IMR-90 (cell line): ENCODE data around the gene PTPRN2. TPM values are rescaled to one million over a fixed set of nuclear protein-coding genes. Genes with fewer than 3 reads are reported as not detected.

ENCODE experiments used
- ATAC-seq: fragments of 200-7000 bp; cut with Tn5 transposase; 2 replicates; pipeline ENCODE4 v1.9.1; 2020; ENCODE audit warnings: low read depth, mild to moderate bottlenecking, moderate library complexity
- BruUV-seq: library from RNA; stranded (reverse); fragments of 400-500 nt; replicated peaks from 2 replicates; lab custom pipeline; 2021; lab: Mats Ljungman, UMichigan
- CTCF ChIA-PET: fragments of 300-600 bp; formaldehyde crosslinking; extraction: SDS; loops from one replicate; lab custom pipeline; 2021; ENCODE audit warnings: antibody characterized with exemption; lab: Yijun Ruan, JAX
- POLR2A ChIA-PET: fragments of 300-600 bp; sonication (Branson Sonifier 250); formaldehyde crosslinking; loops from one replicate; lab custom pipeline; 2022; ENCODE audit warnings: antibody characterized with exemption; ENCODE audit not compliant: unreplicated experiment; lab: Charles Lee
- DNase-seq: peaks from one replicate; pipeline ENCODE4 v3.0.0; 2013
- H2AFZ ChIP-seq: replicated peaks from 2 replicates; pipeline ENCODE3; 2013; ENCODE audit warnings: low read length, mild to moderate bottlenecking; ENCODE audit not compliant: poor library complexity
- H2AK5ac ChIP-seq: 2 replicates; pipeline ENCODE4 v1.6.1; 2013; ENCODE audit warnings: low read depth, low read length, inconsistent platforms
- H2AK9ac ChIP-seq: replicated peaks from 2 replicates; pipeline ENCODE3; 2013; ENCODE audit warnings: mild to moderate bottlenecking, low read depth, low read length, moderate library complexity; ENCODE audit not compliant: poor library complexity
- H2BK120ac ChIP-seq: 2 replicates; pipeline ENCODE4 v1.6.1; 2013; ENCODE audit warnings: low read depth, low read length, inconsistent platforms
- H2BK15ac ChIP-seq: 3 replicates; pipeline ENCODE4 v1.6.1; 2013; ENCODE audit warnings: low read depth, low read length, inconsistent platforms
- H2BK20ac ChIP-seq: 2 replicates; pipeline ENCODE4 v1.6.1; 2013; ENCODE audit warnings: low read depth, mild to moderate bottlenecking, inconsistent platforms, low read length, moderate library complexity
- H2BK5ac ChIP-seq: 2 replicates; pipeline ENCODE4 v1.6.1; 2013; ENCODE audit warnings: mild to moderate bottlenecking, low read depth, low read length, inconsistent platforms; ENCODE audit not compliant: poor library complexity, severe bottlenecking
- H3K14ac ChIP-seq: replicated peaks from 2 replicates; pipeline ENCODE4 v1.6.1; 2013; ENCODE audit warnings: low read depth, low read length, inconsistent platforms
- H3K18ac ChIP-seq: 2 replicates; pipeline ENCODE4 v1.6.1; 2013; ENCODE audit warnings: low read depth, low read length, control low read depth
- H3K23ac ChIP-seq: 2 replicates; pipeline ENCODE4 v1.6.1; 2013; ENCODE audit warnings: low read depth, low read length, inconsistent platforms
- H3K27ac ChIP-seq: 2 replicates; pipeline ENCODE4 v1.5.1; 2013; ENCODE audit warnings: mild to moderate bottlenecking, control low read depth, low read length; ENCODE audit not compliant: insufficient read depth
- H3K27me3 ChIP-seq: 2 replicates; pipeline ENCODE4 v1.6.1; 2013; ENCODE audit warnings: low read length; ENCODE audit not compliant: control insufficient read depth, insufficient read depth
- H3K36me3 ChIP-seq: 2 replicates; pipeline ENCODE4 v1.6.1; 2013; ENCODE audit warnings: low read length, mixed read lengths; ENCODE audit not compliant: control insufficient read depth, insufficient read depth
- H3K4ac ChIP-seq: 2 replicates; pipeline ENCODE4 v1.6.1; 2013; ENCODE audit warnings: low read depth, low read length, inconsistent platforms
- H3K4me1 ChIP-seq: 2 replicates; pipeline ENCODE4 v1.6.1; 2013; ENCODE audit warnings: low read length, mixed read lengths; ENCODE audit not compliant: control insufficient read depth, insufficient read depth
- H3K4me2 ChIP-seq: 2 replicates; pipeline ENCODE4 v1.6.1; 2013; ENCODE audit warnings: low read depth, mild to moderate bottlenecking, control low read depth, low read length, moderate library complexity
- H3K4me3 ChIP-seq: 2 replicates; pipeline ENCODE4 v1.5.1; 2013; ENCODE audit warnings: low read depth, mild to moderate bottlenecking, control low read depth, low read length, moderate library complexity; ENCODE audit not compliant: insufficient read depth
- H3K56ac ChIP-seq: 2 replicates; pipeline ENCODE4 v1.6.1; 2013; ENCODE audit warnings: low read length, inconsistent platforms; ENCODE audit not compliant: insufficient read depth; ENCODE audit errors: extremely low read depth
- H3K79me1 ChIP-seq, 2 experiments: 2 replicates each; pipeline ENCODE4 v1.6.1; 2013; ENCODE audit warnings: low read length in 2 of 2, inconsistent platforms in 1 of 2, low read depth in 1 of 2
- H3K9ac ChIP-seq: 2 replicates; pipeline ENCODE4 v1.6.1; 2013; ENCODE audit warnings: low read depth, low read length, control low read depth
- H3K9me1 ChIP-seq: 2 replicates; pipeline ENCODE4 v1.6.1; 2013; ENCODE audit warnings: low read length, inconsistent platforms; ENCODE audit not compliant: insufficient read depth
- H3K9me3 ChIP-seq: 2 replicates; pipeline ENCODE4 v1.6.1; 2013; ENCODE audit warnings: low read length; ENCODE audit not compliant: control insufficient read depth, insufficient read depth
- H4K20me1 ChIP-seq: 2 replicates; pipeline ENCODE4 v1.6.1; 2013; ENCODE audit warnings: low read length, inconsistent platforms; ENCODE audit not compliant: insufficient read depth
- H4K5ac ChIP-seq: 2 replicates; pipeline ENCODE4 v1.6.1; 2013; ENCODE audit warnings: mild to moderate bottlenecking, low read depth, low read length, control low read depth
- H4K8ac ChIP-seq, 2 experiments: 2 replicates each; pipeline ENCODE4 v1.6.1; 2013; ENCODE audit warnings: low read depth in 2 of 2, low read length in 2 of 2, control low read depth in 1 of 2, inconsistent platforms in 1 of 2
- H4K91ac ChIP-seq: 2 replicates; pipeline ENCODE4 v1.6.1; 2013; ENCODE audit warnings: low read depth, low read length, inconsistent platforms; ENCODE audit not compliant: insufficient read depth
- CEBPB ChIP-seq: IDR thresholded peaks from 2 replicates; pipeline ENCODE4 v1.6.1; 2012; ENCODE audit warnings: low read depth, low read length, improper control_type of control experiment
- CHD1 ChIP-seq: IDR thresholded peaks from 2 replicates; pipeline ENCODE4 v1.6.1; 2012; ENCODE audit warnings: low read depth, low read length, improper control_type of control experiment
- MAFK ChIP-seq: IDR thresholded peaks from 2 replicates; pipeline ENCODE4 v1.6.1; 2012; ENCODE audit warnings: low read depth, low read length, improper control_type of control experiment
- MAZ ChIP-seq: IDR thresholded peaks from 2 replicates; pipeline ENCODE4 v1.6.1; 2012; ENCODE audit warnings: low read depth, mild to moderate bottlenecking, low read length, improper control_type of control experiment, moderate library complexity, borderline replicate concordance
- MXI1 ChIP-seq: IDR thresholded peaks from 2 replicates; pipeline ENCODE4 v1.6.1; 2012; ENCODE audit warnings: low read depth, mild to moderate bottlenecking, low read length, moderate library complexity, borderline replicate concordance
- NFE2L2 ChIP-seq: fragments of 150-350 bp; IDR thresholded peaks from 2 replicates; pipeline ENCODE4 v1.6.1; 2016; ENCODE audit warnings: low read depth, mild to moderate bottlenecking, low read length
- POLR2A ChIP-seq: IDR thresholded peaks from 2 replicates; pipeline ENCODE4 v1.6.1; 2012; ENCODE audit warnings: mild to moderate bottlenecking, low read depth, low read length
- RAD21 ChIP-seq: IDR thresholded peaks from 2 replicates; pipeline ENCODE4 v1.6.1; 2012; ENCODE audit warnings: low read length, improper control_type of control experiment
- RCOR1 ChIP-seq: IDR thresholded peaks from 2 replicates; pipeline ENCODE4 v1.6.1; 2012; ENCODE audit warnings: mild to moderate bottlenecking, low read length, improper control_type of control experiment; ENCODE audit not compliant: insufficient replicate concordance
- RFX5 ChIP-seq: IDR thresholded peaks from 2 replicates; pipeline ENCODE4 v1.8.0; 2012; ENCODE audit warnings: low read depth, mild to moderate bottlenecking, low read length, moderate library complexity
- SMC3 ChIP-seq: fragments of 150-350 bp; IDR thresholded peaks from 2 replicates; pipeline ENCODE4 v1.6.1; 2016; ENCODE audit warnings: low read depth, mild to moderate bottlenecking, antibody characterized with exemption, low read length, moderate library complexity
- WGBS, 2 experiments: methylation state at CpG; one replicate each; pipeline versions ENCODE4 v1.1.5 to v1.1.7; 2013; ENCODE audit warnings: missing lambda C conversion rate in 2 of 2; ENCODE audit not compliant: insufficient read length in 1 of 2; ENCODE audit errors: extremely low coverage in 2 of 2; 5-methylcytosine and 5-hydroxymethylcytosine counted together
- dilution Hi-C: fragments of 300-500 bp; cut with HindIII; formaldehyde crosslinking; loops from one replicate; pipeline ENCODE4 v1.14.3; 2018; ENCODE audit warnings: low sequenced_read_pairs; ENCODE audit not compliant: unreplicated experiment
- in situ Hi-C: fragments of 300-500 bp; cut with MboI; formaldehyde crosslinking; loops from 3 replicates; pipeline ENCODE4 v1.14.3; 2019; ENCODE audit warnings: low sequenced_read_pairs, inconsistent platforms, mixed read lengths
- intact Hi-C: fragments of 100-400 bp; cut with micrococcal nuclease; formaldehyde crosslinking; loops from 2 replicates; pipeline ENCODE4 v1.10.0; 2022
- polyA plus RNA-seq, 3 experiments: library from polyadenylated mRNA; depleted of rRNA; stranded (reverse); fragments of >200 nt; gene quantifications; 2 replicates each; pipeline ENCODE4 v1.2.3, GENCODE V29; 2012; ENCODE audit warnings: low replicate concordance in 1 of 3
- total RNA-seq: library from RNA; depleted of rRNA; stranded (reverse); fragments of >200 nt; gene quantifications from 2 replicates; pipeline ENCODE4 v1.2.3, GENCODE V29; 2012
- TF ChIP-seq, protein P1 (sequence below): conservative IDR thresholded peaks from 2 replicates; pipeline ENCODE4 v1.5.1; 2012; ENCODE audit warnings: mild to moderate bottlenecking, low read depth, low read length, improper control_type of control experiment

PTPRN2 gene
- total and polyA plus RNA-seq, 2 of the 4 experiments (the other 2 are of a cell fraction) = 0.03 TPM; not detected in 1

DNA sequence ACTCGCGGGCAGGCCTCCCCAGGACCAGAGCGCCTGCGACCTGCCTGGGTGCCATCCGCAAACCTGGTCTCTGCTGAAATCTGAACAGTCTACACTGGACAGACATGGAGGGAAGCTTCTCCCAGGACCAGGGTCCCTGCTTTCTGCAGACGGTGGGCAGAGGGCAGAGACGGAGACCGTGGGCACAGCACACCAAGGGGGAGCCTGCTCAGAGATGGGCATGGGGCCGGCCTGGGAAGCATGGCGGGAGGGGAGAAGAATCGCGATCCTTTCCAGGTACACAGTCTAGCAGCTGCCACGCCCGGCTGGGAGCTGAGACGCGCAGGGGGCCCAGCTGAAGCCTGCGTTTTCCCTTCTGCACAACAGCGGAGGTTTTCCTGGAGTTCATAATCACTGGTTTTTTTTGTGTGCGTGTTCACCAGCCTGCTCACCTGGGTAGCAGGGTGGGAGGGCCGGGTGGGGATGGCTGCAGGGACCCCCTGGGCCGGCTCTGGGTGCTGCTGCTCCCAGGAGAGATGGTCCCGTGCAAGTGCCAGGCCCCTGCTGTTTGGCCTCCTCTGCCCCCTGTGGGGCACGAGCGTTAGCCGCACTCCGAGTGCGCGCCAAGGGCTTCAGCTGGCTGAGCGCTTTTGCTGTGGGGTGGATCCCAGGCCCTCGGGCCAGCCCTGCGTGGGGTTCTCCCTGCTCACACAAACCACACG is 802.0 kb downstream of the PTPRN2 start:
- H3K4ac ChIP-seq = no peak overlapping the region
- CTCF ChIA-PET = no interaction called here

More for the DNA sequence above, 802.0 kb downstream of the PTPRN2 start:
- Histone ChIP-seq H3K36me3 (no peaks in the 10 kb centered on the region), H3K18ac (no peak overlapping the region), H4K20me1 (no peaks in the 10 kb centered on the region), H3K4me1 (no peaks in the 10 kb centered on the region), H3K9me3 (peaks cover 61% of the 10 kb centered on the region), H2BK5ac (no peak overlapping the region), H3K23ac (no peak overlapping the region), H3K56ac (no peak overlapping the region), H4K5ac (no peak overlapping the region), H2BK120ac (no peak overlapping the region), H3K14ac (no peak overlapping the region), H4K91ac (no peak overlapping the region), H3K9me1 (no peaks in the 10 kb centered on the region), H2BK20ac (no peak overlapping the region), H3K4me3 (no peak overlapping the region), H3K79me1 (no peaks in the 10 kb centered on the region), H2AK5ac (no peak overlapping the region), H3K9ac (no peak overlapping the region), H2BK15ac (no peak overlapping the region), H3K27me3 (no peaks in the 10 kb centered on the region), H2AK9ac (no peak overlapping the region), H3K27ac (no peak overlapping the region), H2AFZ (no peak overlapping the region), H4K8ac (no peak overlapping the region), H3K4me2 (no peak overlapping the region)
- in situ Hi-C loops (no loop called here), dilution Hi-C loops (no loop called here), intact Hi-C loops (no loop called here)
- BruUV-seq = no TSS peak
- TF ChIP-seq CEBPB = no peak
- no peak for TF ChIP-seq SMC3
- TF ChIP-seq CHD1 = no peak
- TF ChIP-seq RFX5 = no peak
- TF ChIP-seq POLR2A = no peak
- TF ChIP-seq MXI1 = no peak
- TF ChIP-seq NFE2L2 = no peak
- no peak for TF ChIP-seq RCOR1
- TF ChIP-seq MAFK = no peak
- no peak for TF ChIP-seq RAD21
- no peak for TF ChIP-seq MAZ
- TF ChIP-seq, protein P1, sequence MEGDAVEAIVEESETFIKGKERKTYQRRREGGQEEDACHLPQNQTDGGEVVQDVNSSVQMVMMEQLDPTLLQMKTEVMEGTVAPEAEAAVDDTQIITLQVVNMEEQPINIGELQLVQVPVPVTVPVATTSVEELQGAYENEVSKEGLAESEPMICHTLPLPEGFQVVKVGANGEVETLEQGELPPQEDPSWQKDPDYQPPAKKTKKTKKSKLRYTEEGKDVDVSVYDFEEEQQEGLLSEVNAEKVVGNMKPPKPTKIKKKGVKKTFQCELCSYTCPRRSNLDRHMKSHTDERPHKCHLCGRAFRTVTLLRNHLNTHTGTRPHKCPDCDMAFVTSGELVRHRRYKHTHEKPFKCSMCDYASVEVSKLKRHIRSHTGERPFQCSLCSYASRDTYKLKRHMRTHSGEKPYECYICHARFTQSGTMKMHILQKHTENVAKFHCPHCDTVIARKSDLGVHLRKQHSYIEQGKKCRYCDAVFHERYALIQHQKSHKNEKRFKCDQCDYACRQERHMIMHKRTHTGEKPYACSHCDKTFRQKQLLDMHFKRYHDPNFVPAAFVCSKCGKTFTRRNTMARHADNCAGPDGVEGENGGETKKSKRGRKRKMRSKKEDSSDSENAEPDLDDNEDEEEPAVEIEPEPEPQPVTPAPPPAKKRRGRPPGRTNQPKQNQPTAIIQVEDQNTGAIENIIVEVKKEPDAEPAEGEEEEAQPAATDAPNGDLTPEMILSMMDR = no peak
- DNase-seq = no peak
- POLR2A ChIA-PET = no interaction called here
- ATAC-seq = no peak
- 79% methylated on average over 3 of the region's 32 CpGs; no CpG with 5 or more reads in 1 of the 2 experiments for WGBS, 2 experiments
